LNCAP (cell line): ENCODE measurements around the gene FHL2.

ENCODE experiments used
- CTCF ChIP-seq: fragments of 450-650 bp; IDR thresholded peaks from 2 replicates; pipeline ENCODE4 v1.5.1; 2017; ENCODE audit warnings: mild to moderate bottlenecking

Gene FHL2, protein sequence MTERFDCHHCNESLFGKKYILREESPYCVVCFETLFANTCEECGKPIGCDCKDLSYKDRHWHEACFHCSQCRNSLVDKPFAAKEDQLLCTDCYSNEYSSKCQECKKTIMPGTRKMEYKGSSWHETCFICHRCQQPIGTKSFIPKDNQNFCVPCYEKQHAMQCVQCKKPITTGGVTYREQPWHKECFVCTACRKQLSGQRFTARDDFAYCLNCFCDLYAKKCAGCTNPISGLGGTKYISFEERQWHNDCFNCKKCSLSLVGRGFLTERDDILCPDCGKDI

DNA sequence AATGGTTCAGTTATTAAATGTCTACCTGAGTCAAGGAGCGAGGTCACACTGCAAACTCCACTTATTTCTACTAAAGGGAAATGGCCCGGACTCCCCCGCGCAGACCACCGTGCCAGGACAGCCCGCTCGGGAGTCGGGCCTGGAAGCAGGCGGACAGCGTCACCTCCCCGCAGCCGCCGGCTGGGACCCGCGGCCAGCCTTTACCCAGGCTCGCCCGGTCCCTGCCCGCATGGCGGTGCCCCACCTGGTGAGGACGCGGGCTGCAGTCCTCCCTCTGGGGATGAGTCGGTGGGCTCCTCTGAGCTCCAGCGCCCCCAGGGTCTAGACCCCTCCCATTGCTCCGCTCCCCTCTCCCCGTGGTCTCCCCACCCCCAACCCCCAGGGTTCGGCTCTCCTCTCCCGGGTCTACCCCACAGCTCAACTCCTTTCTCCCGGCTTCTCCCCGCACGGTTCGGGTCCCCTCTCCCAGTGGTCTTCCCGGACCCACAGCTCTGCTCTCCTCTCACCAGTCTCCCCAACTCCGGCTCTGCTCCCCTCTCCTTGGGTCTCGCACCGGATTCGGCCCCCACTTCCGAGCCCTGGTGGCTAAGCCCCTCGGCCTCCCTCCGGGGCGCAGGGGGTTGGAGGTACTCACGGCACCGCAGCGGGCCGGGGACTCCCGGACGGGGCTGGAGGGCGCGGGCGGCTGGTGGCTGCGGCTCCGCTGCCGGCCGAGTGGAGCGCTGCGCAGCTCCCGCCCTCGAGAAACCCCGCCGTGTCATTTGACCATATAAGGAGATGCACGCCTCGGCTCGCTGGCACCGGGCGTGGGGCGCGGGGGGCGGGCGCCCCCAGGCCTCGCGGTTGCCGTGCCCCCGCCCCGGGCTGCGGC, at the start of gene FHL2:
TSS of gene FHL2 (minus strand) at position 716 of the 871 bp plus-strand sequence. CDS start 12,535 bp downstream, outside the sequence.
- peak; percentile 58 for TF ChIP-seq CTCF

DNA sequence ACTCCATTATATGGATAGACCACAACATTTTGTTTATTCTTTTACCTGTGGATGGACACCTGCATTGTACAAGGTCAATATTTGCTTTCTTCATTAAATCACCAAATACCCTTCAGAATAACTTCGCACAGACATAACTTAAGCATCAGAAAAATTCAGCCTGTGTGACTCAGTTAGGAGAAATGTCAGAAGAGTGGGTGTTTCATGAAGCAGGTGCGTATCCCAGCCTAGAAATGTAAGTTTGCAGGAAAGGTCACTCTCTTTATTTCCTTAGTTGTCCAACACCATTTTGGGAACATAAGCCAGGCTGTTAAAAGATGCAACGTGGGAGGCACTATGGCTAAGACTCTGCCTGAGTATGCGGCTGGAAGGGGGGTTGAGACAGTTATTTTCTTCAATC, 48.6 kb upstream of the FHL2 start:
- no peak for TF ChIP-seq CTCF

DNA sequence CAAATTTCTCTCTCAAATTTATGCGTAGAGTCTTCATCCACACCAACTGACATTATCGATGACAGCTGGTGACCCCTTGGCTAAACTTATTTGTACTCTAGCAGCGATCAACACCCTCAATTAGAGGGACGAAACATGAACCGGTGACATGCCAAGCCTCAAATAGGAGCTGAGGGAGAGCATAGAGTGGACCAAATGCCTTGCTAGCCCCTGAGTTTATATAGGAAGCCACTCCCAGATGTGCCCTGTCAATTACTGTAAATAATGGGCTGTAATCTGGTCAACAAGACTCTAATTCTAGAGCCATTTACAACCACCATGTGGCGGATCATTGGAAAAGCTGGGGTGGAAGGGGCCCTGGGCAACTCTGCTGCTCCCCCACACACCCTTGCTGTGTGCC, 47.6 kb upstream of the FHL2 start:
- TF ChIP-seq CTCF: no peak

GRCh38 chr2:105445976-105446375, 47.1 kb upstream of the FHL2 start:
- no peak for TF ChIP-seq CTCF

DNA sequence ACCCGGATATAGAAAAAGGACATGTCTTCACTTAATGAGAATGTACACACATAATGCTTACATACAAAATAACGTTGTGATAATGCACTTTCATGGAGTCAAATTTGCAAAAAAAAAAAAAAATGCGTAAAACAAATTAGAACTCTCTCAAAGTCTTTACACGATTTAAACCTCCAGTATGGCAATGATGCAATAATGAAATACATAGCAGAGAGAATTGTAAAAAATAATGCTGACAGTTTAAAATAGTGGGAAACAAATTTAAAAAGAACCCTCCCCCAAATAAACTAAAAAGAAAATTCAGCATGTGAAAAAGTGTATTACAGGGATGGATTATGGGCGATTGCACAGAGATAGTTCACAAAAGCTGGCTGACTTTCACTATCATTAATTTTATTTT, 46.6 kb upstream of the FHL2 start:
- TF ChIP-seq CTCF: no peak

DNA sequence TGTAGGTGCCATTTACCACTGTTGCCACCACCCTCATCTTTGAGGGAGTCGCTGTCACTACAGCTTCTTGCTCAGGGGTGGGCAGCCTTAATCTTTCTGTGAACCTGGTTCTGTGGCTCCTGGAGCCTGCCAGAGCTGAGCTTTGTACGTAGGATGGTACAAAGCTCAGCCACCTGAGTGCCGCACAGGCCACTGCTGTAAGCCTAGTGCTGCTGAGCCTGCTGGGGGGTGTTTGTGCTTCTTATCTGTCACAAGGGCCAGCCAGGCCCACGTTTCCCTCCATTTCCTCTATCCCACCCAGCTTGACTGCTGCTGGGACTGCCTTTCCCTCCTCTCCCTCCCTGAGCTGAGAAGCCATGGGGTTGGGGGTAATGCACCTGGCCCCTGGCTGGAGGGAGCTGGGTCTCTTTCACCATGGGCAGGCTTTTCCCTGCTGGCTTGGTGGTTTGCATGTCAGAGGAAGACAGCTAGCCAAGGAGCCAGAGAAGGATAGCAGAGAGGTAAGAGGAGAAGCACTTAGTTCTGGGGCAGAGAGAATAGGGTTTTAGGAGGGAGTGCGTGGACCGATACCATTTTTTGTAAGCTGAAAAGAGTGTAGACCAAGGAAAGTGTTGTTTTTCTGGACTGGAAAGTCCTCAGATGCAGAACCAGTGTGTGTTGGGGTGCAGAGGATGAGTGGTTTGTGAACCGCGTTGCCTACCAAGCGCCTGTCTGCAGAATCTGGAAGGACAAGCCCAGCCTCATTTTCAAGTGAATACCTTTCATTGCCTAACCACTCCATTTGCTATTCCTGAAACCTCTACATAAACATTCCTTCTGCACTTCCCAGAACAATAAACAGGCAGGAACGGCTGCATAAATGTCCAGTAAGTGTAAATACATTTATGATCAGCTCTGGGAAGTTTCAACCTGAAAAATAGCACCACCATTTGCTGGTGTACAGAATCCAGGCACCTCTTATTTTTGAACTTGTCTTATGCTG, 45.1 kb upstream of the FHL2 start:
- TF ChIP-seq CTCF: no peak

DNA sequence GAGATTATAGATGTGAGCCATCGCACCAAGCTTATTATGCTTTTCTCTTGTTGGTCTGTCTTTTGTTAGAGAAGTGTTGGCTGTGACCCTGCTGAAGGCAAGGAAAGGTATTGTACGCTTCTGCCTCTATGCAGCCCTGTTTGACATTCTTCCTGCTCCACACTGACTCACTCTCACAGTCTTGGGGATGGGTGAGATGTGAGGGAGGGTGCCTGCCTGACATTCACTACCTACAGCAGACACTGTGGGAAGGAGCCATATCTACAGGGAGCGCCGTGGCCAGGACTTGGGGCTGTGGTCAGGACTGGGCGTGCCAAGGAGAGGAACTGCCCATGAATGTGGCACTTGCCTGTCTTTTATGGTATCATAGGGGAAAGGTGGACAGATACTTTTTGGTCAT, 43.9 kb upstream of the FHL2 start:
- TF ChIP-seq CTCF: no peak
